ENCODE data around the gene PRMT1. TPM values are rescaled to one million over a fixed set of nuclear protein-coding genes. Genes with fewer than 3 reads are reported as not detected.

PRMT1 gene
- polyA plus RNA-seq, 3 donors: 60.1 to 94.4 (median 74.3) TPM

- DNase-seq: peak in 2 of 3 donors; percentile 45 to 67
- Histone ChIP-seq H3K4me1 (ENCODE audit: control insufficient read depth in 1 of 2, insufficient read depth in 2 of 2, low read length in 2 of 2) (peaks cover 39 to 44% of the 10 kb centered on the region in 2 donors), H4K20me1 (ENCODE audit: insufficient read depth, low read length) (no peaks in the 10 kb centered on the region), H3K9ac (ENCODE audit: insufficient read depth, low read length, poor library complexity, severe bottlenecking) (peak overlapping the region; percentile 43), H3K9me3 (replicated peaks in 1 of 2; ENCODE audit: control insufficient read depth in 1 of 2, insufficient read depth in 1 of 2, low read length in 2 of 2) (no peaks in the 10 kb centered on the region), H3K27me3 (ENCODE audit: control insufficient read depth in 2 of 2, insufficient read depth in 2 of 2, low read length in 2 of 2) (no peaks in the 10 kb centered on the region), H3K4me3 (replicated peaks in 1 of 3; ENCODE audit: low read depth in 2 of 3, low read length in 3 of 3) (peak overlapping the region in 2 of 3 experiments; percentile 13 to 99), H3K79me2 (ENCODE audit: insufficient read depth, low read length) (peaks cover 9% of the 10 kb centered on the region), H2AFZ (ENCODE audit: insufficient read depth, low read depth, low read length, poor library complexity, severe bottlenecking) (peak overlapping the region; percentile 71), H3K36me3 (replicated peaks in 1 of 2; ENCODE audit: control insufficient read depth in 1 of 2, insufficient read depth in 2 of 2, low read length in 2 of 2) (no peaks in the 10 kb centered on the region), H3K4me2 (replicated peaks; ENCODE audit: extremely low read depth, low read length, poor library complexity, severe bottlenecking) (peak overlapping the region; percentile 96), H3K27ac (ENCODE audit: low read depth in 1 of 2, low read length in 2 of 2) (peak overlapping the region in 1 of 2 donors; percentile 56)
- intact Hi-C loops (cut with micrococcal nuclease): loop anchor here in 1 of 2 donors (2.0 kb wide), 1 partner anchor 45 kb away; no protein-coding TSS in a partner anchor
- peaks cover 7 to 19% (median 16%) of the 10 kb centered on the region in 3 donors for H3K27me3 Mint-ChIP-seq (ENCODE audit: low read depth in 3 of 3)
- WGBS (ENCODE audit: insufficient coverage): 21% methylated on average over 11 of the region's 19 CpGs
- H3K9me3 Mint-ChIP-seq: peaks cover 0 to 3% (median 0%) of the 10 kb centered on the region in 7 donors
- H3K4me1 Mint-ChIP-seq: peaks cover 40% of the 10 kb centered on the region
- TF ChIP-seq CTCF (IDR thresholded peaks at IDR 0.05): no peak
- H3K36me3 Mint-ChIP-seq: peaks cover 0 to 3% of the 10 kb centered on the region in 2 donors
- H3K27ac Mint-ChIP-seq: peak overlapping the region; percentile 12 to 84 (median 76)
- H3K4me3 Mint-ChIP-seq: peak overlapping the region; percentile 71 to 89
Measured at GRCh38 chr19:49637821-49638738, 39.0 kb upstream of the PRMT1 start.

- peak overlapping the region; percentile 89 to 95 for H3K4me3 Mint-ChIP-seq
- peaks cover 45 to 51% of the 10 kb centered on the region in 2 donors for H3K4me1 ChIP-seq (ENCODE audit: control insufficient read depth in 1 of 2, insufficient read depth in 2 of 2, low read length in 2 of 2)
Measured at GRCh38 chr19:49639401-49640112, 37.5 kb upstream of the PRMT1 start.

More at GRCh38 chr19:49639401-49640112, 37.5 kb upstream of the PRMT1 start:
- H3K36me3 ChIP-seq (replicated peaks in 1 of 2; ENCODE audit: control insufficient read depth in 1 of 2, insufficient read depth in 2 of 2, low read length in 2 of 2): peaks cover 0 to 3% of the 10 kb centered on the region in 2 donors
- 2% methylated on average over 28 of the region's 31 CpGs for WGBS (ENCODE audit: insufficient coverage)
- H3K79me2 ChIP-seq (ENCODE audit: insufficient read depth, low read length): peaks cover 24% of the 10 kb centered on the region
- Mint-ChIP-seq H3K9me3 (peaks cover 0 to 3% (median 0%) of the 10 kb centered on the region in 7 donors), H3K27ac (peak overlapping the region in 6 of 7 donors; percentile 66 to 100 (median 84)), H3K36me3 (peaks cover 4 to 8% of the 10 kb centered on the region in 2 donors), H3K27me3 (ENCODE audit: low read depth in 3 of 3) (peaks cover 5 to 19% (median 16%) of the 10 kb centered on the region in 3 donors), H3K4me1 (peaks cover 49% of the 10 kb centered on the region)
- no peaks in the 10 kb centered on the region for H3K27me3 ChIP-seq (ENCODE audit: control insufficient read depth in 2 of 2, insufficient read depth in 2 of 2, low read length in 2 of 2)
- TF ChIP-seq CTCF (IDR thresholded peaks at IDR 0.05): no peak
- intact Hi-C loops (cut with micrococcal nuclease): loop anchor here (2.0 to 5.0 kb wide), 6 partner anchors 38 to 237 kb away; partner anchors contain the start of genes AKT1S1 (in 1 of the 2), AP2A1 (in 1 of the 2), PRMT1 (in 1 of the 2) and PRR12 (in 1 of the 2)
- peaks cover 1% of the 10 kb centered on the region for H4K20me1 ChIP-seq (ENCODE audit: insufficient read depth, low read length)
- H2AFZ ChIP-seq (ENCODE audit: insufficient read depth, low read depth, low read length, poor library complexity, severe bottlenecking): peak overlapping the region; percentile 73
- DNase-seq: no peak
- peak overlapping the region; percentile 59 for H3K9ac ChIP-seq (ENCODE audit: insufficient read depth, low read length, poor library complexity, severe bottlenecking)
- peak overlapping the region; percentile 96 for H3K4me2 ChIP-seq (replicated peaks; ENCODE audit: extremely low read depth, low read length, poor library complexity, severe bottlenecking)
- peak overlapping the region; percentile 36 to 61 for H3K27ac ChIP-seq (ENCODE audit: low read depth in 1 of 2, low read length in 2 of 2)
- H3K4me3 ChIP-seq (replicated peaks in 1 of 3; ENCODE audit: low read depth in 2 of 3, low read length in 3 of 3): peak overlapping the region; percentile 57 to 99 (median 69)
- no peaks in the 10 kb centered on the region for H3K9me3 ChIP-seq (replicated peaks in 1 of 2; ENCODE audit: control insufficient read depth in 1 of 2, insufficient read depth in 1 of 2, low read length in 2 of 2)
